ENCODE data around the gene DPP6.
"Not testable (repeated sequence)": the region's sequence is repeated elsewhere in the genome, so short reads cannot be mapped to it uniquely, and the experiment has no call there.

DPP6 gene

DNA sequence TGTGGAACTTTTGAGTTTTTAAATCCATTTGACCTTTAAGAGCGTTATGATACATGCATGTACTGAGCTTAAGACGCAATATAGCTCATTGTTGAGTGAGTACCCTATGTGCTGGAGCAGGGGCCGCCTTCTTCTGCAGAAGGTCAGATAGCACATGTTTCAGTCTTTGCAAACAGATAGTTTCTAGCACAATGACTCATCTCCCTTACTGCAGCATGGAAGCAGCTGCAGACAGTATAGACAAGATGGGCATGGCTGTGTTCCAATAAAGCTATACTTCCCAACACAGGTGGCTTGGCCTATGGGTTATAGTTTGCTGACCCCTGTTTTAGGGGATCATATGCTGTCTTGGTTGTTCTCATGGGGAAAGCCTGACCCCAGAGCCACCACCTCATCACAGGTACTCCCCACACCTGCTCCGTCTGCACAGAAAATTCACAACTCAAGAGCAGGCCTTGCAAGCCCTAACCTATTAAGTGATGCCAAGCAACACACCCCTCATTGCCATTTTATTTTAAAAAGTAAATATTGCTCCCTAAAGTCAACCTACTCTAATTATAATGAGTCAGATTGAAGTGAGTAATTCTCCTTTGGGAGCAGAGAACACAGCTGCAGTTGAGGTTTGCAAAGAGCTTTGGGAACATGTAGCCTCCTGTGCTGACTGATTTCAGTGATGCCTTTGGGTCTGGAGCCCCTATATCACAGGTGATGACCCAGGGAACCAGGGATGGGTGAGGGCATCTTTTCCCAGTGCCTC, 620.6 kb downstream of the DPP6 start:
- DNase-seq: no peak

- DNase-seq: no peak
Measured at GRCh38 chr7:154674191-154674590, 622.0 kb downstream of the DPP6 start.

DNA sequence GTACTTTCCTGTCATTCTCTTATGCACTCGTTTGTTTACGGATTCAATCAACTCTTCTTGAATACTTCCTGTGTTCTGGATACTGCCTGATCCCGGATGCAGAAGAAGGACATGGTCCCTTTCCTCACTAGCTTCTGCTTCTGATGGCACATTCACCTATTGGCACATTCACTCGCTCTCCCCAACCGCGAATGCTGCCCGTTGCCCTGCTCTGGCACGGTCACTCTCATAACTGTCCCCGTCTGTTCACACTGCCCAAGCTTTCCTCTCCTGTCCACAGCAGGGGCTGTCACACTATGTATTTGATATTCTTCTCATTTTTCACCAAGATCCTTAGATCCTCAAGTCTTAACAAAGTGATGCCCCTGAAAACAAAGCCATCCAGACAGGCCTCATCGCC, 623.4 kb downstream of the DPP6 start:
- no peak for DNase-seq

- not testable (repeated sequence) for DNase-seq
Measured at GRCh38 chr7:154676033-154676421, 623.8 kb downstream of the DPP6 start.

GRCh38 chr7:154676422-154677073, 624.4 kb downstream of the DPP6 start:
- no peak for DNase-seq

DNA sequence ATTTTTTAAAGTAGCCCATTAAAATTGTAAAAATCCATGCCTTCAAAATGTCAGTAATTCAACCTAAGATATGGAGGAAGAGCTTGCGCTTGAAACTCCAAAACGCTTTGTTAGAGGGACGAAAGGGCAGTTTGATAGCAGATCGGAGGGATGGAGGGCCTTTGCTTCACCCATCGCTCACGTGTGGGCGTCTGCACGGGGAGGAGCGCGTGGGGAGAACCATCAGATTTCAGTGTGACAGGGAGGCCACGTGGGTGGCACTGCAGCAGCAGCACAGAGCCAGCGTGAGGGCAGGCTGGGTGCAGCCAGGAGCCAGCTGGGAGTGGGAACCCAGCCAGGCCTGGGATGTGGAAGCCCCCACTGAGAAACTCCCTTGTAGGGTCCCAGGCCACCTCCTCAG, 625.3 kb downstream of the DPP6 start:
- no peak for DNase-seq

GRCh38 chr7:154678001-154678550, 625.9 kb downstream of the DPP6 start:
- DNase-seq: not testable (repeated sequence)

DNA sequence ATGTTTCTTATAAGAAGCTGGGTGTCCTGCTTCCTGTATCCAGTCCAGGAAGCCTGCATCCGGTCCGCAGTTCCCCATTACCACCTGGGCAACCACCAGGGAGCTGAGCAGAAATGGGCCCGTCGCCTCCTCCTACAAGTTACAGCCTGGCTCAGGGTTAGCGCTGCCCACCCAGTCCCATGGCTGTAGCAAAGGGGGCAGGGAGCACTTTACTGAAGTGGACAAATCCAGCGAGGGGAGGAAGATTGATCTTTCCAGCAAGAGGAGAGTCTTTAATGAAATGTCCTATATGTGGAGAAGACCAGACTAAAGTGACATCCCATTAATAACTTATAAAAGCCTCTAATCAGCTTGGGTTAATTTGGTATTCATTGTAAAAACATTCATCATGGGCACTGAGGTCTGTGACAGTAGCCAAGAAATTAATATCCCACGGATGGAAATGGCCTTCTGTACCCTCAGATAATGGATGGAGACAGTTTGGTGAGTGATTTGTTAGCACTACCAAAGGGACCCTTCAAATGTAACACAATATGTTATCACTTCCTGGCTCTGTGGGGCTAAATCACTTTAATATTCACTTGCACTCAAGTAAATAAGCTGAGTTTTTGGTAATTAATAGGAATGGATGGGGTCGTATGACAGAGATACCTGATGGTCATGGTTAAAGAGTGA, 627.3 kb downstream of the DPP6 start:
- DNase-seq: no peak

GRCh38 chr7:154680894-154681659, 628.9 kb downstream of the DPP6 start:
- DNase-seq: no peak

DNA sequence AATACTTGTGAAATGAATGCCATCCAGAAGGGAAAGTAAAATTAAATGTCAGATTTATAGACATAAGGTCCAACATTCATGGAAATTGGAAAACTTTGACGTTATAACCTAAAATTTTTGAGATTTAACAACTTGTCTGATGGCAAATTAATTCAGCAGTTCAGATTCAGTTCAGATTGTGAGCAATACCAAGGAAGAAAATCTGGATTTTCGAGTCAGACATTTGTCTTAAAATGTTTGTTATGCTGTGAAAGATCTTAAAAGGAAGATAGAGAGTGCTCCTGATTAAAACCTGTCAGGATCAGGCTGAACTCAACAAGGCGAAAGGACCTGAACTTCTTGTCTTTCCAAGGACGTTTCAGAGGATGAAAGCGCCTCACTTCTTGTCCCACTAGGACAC, 629.8 kb downstream of the DPP6 start:
- DNase-seq: no peak

- no peak for DNase-seq
Measured at GRCh38 chr7:154684666-154685563, 632.7 kb downstream of the DPP6 start.

GRCh38 chr7:154685564-154685901, 633.3 kb downstream of the DPP6 start:
- no peak for DNase-seq

GRCh38 chr7:154686305-154686704, 634.1 kb downstream of the DPP6 start:
- DNase-seq: no peak

DNA sequence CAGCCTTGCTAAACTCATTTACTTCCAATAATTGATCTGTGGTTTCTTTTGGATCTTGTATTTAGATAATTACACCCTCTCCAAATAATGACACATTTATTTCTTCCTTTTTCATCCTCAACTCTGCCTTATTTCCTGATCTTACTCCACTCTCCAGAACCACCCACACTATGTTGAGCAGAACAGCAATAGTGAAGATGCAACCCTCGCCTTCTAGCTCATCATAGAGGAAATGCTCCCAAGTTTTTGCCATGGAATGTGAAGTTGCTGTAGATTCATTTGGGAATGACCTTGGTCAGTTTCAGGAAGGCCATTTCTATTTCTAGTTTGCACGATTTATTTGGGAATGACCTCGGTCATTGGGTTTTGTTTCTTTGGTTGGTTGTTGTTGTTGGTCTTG, 636.8 kb downstream of the DPP6 start:
- DNase-seq: no peak

- DNase-seq: no peak
Measured at GRCh38 chr7:154690411-154690810, 638.2 kb downstream of the DPP6 start.

DNA sequence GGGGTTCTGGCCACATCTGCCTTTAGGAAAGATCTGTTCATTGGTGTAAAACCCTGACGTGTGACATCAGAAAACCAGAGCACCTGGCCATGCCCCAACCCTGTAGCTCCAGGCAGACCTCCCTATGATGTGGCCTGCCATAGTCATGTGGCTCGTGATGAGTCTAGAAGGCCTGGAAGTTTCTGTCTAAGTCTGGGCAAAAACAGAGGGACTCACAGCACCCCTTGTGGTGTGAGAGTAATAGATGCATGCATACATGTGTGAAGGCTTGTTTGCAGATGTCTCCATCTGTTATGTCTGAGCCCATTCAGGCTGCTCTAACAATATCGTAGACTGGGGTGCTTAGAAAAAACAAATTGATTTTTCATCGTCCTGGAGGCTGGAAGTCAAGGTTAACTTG, 641.5 kb downstream of the DPP6 start:
- DNase-seq: no peak

DNA sequence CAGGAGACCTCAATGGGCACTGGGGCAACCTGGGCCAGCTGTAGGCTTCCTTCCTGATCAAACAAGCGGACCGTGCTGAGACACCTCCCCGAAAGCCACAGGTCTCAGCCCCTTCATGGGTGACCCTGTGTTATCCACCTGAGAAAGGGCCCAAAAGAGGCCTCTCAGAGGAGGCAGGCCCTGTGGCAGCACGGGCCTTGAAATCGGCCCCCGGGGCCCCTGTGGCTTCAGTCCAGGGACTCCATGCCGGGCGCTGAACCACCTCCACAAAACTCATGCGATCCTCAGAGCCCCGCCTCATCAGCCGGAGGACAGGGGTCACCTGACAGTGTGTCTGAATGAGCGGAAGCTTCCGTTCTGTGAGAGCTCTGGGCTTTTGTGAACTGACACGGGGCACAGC, 643.6 kb downstream of the DPP6 start:
- no peak for DNase-seq

DNA sequence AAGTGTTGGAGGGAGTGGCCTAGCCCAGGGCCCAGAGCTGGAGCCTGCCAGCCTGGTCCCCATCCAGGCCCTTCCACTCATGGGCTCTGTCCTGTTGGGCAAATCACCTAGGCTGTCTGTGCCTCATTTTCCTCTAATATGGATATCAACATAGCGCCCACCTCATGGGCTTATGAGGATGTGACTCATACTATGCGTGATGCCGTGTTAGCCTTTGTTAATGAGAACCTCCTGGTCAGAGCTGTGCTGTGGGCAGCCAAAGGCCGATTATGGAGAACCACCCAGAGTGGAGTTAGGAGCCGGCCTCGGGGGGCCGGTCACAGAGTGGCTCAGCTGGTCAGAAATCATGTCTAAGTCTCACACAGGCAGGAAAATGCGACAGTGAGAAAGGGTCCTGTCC, 644.4 kb downstream of the DPP6 start:
- no peak for DNase-seq

DNA sequence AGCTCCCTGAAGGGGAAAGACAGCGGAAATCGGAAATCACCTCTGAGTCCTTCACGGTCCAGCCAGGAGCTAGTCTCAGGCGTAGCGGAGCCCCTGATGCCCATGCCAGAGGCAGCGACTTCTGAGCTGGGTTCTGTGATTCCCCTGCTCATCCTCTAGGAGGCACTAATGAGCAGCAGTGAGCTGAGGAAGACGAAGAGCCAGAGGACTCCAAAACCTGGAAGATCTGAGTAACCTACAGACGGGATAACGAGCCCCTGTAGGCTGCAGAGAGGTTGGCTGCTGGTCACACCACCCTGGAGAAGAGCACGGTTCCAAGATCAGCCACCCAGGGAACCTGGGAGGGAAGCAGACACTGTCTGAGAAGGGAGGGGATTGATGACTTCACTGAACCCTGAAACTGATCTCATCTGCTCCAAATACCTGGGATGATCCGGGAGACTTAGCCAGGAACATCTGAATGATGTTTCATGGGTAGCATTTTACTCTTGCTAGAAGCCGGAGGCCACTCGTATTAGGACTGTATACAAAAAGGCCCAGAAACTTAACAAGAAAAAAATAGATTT, 646.6 kb downstream of the DPP6 start:
- no peak for DNase-seq

DNA sequence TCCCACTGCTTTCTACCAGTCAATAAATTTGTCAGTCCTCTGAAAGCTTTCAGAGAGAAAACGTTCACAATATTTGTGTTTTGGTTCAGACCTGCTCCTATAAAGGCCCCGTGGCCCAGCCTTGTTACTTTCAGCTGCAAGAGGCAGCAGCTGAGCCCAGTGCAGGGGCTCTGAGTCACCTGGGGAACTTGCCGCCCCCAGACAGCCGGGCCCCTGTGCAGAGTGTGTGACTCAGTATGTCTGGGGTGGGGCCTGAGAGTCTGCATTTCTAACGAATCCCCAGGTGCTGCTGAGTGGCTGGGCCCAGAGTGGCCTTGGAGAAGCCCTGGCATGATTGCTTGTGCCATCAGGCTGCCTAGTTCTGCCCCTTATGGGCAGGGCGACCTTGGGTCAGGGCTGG, 647.2 kb downstream of the DPP6 start:
- no peak for DNase-seq

DNA sequence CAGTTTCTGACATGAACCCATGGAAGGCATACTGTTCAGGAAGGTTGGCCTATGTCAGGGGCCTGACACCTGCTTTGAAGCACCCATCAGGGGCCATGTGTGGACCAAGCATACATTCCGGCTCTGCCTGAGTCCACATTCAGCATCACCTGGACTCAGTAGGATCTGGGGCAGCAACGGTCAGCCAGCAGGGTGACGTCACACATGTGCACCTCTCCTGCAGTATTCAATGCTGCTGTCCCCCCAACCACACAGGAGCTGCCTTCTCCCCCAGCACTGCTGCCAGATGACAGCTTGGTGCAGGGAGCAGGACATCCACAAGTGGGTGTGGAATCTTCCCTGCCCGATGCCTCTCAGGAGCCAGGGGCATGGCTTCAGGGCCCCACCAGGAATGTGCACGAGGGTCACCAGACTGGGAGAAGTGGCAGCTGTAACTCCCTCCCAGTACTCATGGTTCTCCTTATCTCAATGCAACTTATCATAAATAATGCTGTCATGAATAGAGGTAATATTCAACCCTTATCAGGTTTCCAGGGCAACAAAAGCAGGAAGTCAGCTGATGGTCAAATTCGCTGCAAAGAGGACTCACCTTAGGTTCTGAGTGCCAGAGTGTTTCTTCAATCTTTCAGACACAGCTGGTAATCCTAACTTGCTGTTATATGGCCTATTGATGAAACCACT, 657.8 kb downstream of the DPP6 start:
- DNase-seq: no peak
